A549 (cell line): Measurements from ENCODE around the gene KRT15. TPM values are rescaled to one million over a fixed set of nuclear protein-coding genes. Genes with fewer than 3 reads are reported as not detected.

Source experiments
- ATAC-seq, 2 experiments: fragments of 200-7000 bp in 1 of 2; fragments of >200 bp in 1 of 2; cut with Nextera tagmentation in 1 of 2; cut with Tn5 transposase in 1 of 2; 3 replicates each; pipeline versions ENCODE4 v1.8.0 to v1.9.1; 2018 to 2020; ENCODE audit warnings: mild to moderate bottlenecking in 1 of 2, moderate library complexity in 1 of 2
- CTCF ChIA-PET: fragments of 300-600 bp; sonication (Branson Sonifier 250); formaldehyde crosslinking; extraction: SDS; loops from one replicate; lab custom pipeline; 2021; ENCODE audit warnings: antibody characterized with exemption, inconsistent platforms; lab: Yijun Ruan, JAX
- POLR2A ChIA-PET: fragments of 350-600 bp; formaldehyde crosslinking; extraction: SDS; loops from one replicate; lab custom pipeline; 2021; ENCODE audit warnings: antibody characterized with exemption, inconsistent platforms; lab: Yijun Ruan, JAX
- DNase-seq, 2 experiments: peaks; one replicate each; pipeline versions ENCODE4 v3.0.0 to v3.0.0-alpha.2; 2011 to 2016; ENCODE audit warnings: low read depth in 1 of 2, low spot score in 1 of 2
- FAIRE-seq: peaks from 2 replicates; lab custom pipeline; 2011; peaks lifted over from hg19 to GRCh38; lab: Jason Lieb, UNC
- H3K27ac ChIP-seq, 2 experiments: fragments of >200 bp; sonication (Bioruptor Twin); formaldehyde crosslinking; 3 replicates each; pipeline ENCODE4 v1.5.1; 2016 to 2017
- H3K4me1 ChIP-seq: fragments of >200 bp; sonication (Bioruptor Twin); formaldehyde crosslinking; 3 replicates; pipeline ENCODE4 v1.6.1; 2016
- H3K4me2 ChIP-seq: fragments of >200 bp; sonication (Bioruptor Twin); formaldehyde crosslinking; 3 replicates; pipeline ENCODE4 v1.6.1; 2016
- H3K4me3 ChIP-seq: fragments of >200 bp; sonication (Bioruptor Twin); formaldehyde crosslinking; 3 replicates; pipeline ENCODE4 v1.5.1; 2016
- H3K9me3 ChIP-seq: fragments of >200 bp; sonication (Bioruptor Twin); formaldehyde crosslinking; 3 replicates; pipeline ENCODE4 v1.6.1; 2016
- BHLHE40 ChIP-seq: IDR thresholded peaks from 2 replicates; pipeline ENCODE4 v1.6.1; 2012; ENCODE audit warnings: low read depth, low read length, inconsistent platforms
- CEBPB ChIP-seq, 2 experiments: fragments of >200 bp in 1 of 2; sonication (Bioruptor Twin) in 1 of 2; formaldehyde crosslinking in 1 of 2; IDR thresholded peaks; 2 replicates each; pipeline ENCODE4 v1.6.1; 2012 to 2016
- CHD2 ChIP-seq: fragments of 150-350 bp; IDR thresholded peaks from 2 replicates; pipeline ENCODE4 v1.6.1; 2014; ENCODE audit warnings: low read length; ENCODE audit not compliant: partially characterized antibody
- FOSL2 ChIP-seq, 2 experiments: fragments of 450-650 bp in 1 of 2; fragments of >200 bp in 1 of 2; sonication (Bioruptor Twin) in 1 of 2; formaldehyde crosslinking; IDR thresholded peaks; 2 replicates each; pipeline versions ENCODE4 v1.5.0 to v1.6.1; 2016 to 2020; ENCODE audit warnings: mild to moderate bottlenecking in 1 of 2, moderate library complexity in 1 of 2
- HDAC2 ChIP-seq: fragments of 200-600 bp; sonication (generic); IDR thresholded peaks from 2 replicates; pipeline ENCODE4 v1.6.1; 2016
- HOXA7 ChIP-seq: fragments of 250-450 bp; sonication (Bioruptor Pico); IDR thresholded peaks from 2 replicates; pipeline ENCODE4 v1.5.0; 2020; ENCODE audit warnings: mild to moderate bottlenecking, moderate library complexity
- JUN ChIP-seq, 2 experiments: fragments of >200 bp; sonication (Bioruptor Twin); formaldehyde crosslinking; IDR thresholded peaks; 2 replicates in 1 of 2; 3 replicates in 1 of 2; pipeline ENCODE4 v1.6.1; 2016 to 2017
- JUNB ChIP-seq: fragments of >200 bp; sonication (Bioruptor Twin); formaldehyde crosslinking; IDR thresholded peaks from 2 replicates; pipeline ENCODE4 v1.6.1; 2016
- POLR2AphosphoS2 ChIP-seq: conservative IDR thresholded peaks from 2 replicates; pipeline ENCODE4 v1.6.1; 2012; ENCODE audit warnings: low read length, improper control_type of control experiment, inconsistent platforms
- RFX5 ChIP-seq: fragments of 450-650 bp; IDR thresholded peaks from 2 replicates; pipeline ENCODE4 v1.7.1; 2014; ENCODE audit warnings: antibody characterized with exemption, mild to moderate bottlenecking, moderate library complexity
- TP53 ChIP-seq: fragments of 250-450 bp; sonication (Bioruptor Pico); IDR thresholded peaks from 2 replicates; pipeline ENCODE4 v1.5.0; 2021; ENCODE audit warnings: mild to moderate bottlenecking, moderate library complexity
- ZFP36 ChIP-seq: fragments of 450-650 bp; IDR thresholded peaks from 2 replicates; pipeline ENCODE4 v1.6.1; 2014; ENCODE audit warnings: borderline replicate concordance; ENCODE audit not compliant: partially characterized antibody
- WGBS: methylation state at CpG from one replicate; pipeline ENCODE4 v1.1.6; 2017; ENCODE audit errors: missing lambda C conversion rate; 5-methylcytosine and 5-hydroxymethylcytosine counted together
- polyA plus RNA-seq, 4 experiments: library from polyadenylated mRNA; depleted of rRNA in 3 of 4; stranded (reverse); fragments of >200 nt; fragmentation: RNase III in 1 of 4; extraction: RNeasy Plus Mini Kit Qiagen cat#74134 plus additional on column Dnase treatment in 1 of 4; gene quantifications; 2 replicates in 3 of 4; 3 replicates in 1 of 4; pipeline ENCODE4 v1.2.3, GENCODE V29; 2011 to 2017
- TF ChIP-seq, protein P1 (sequence below): IDR thresholded peaks from 2 replicates; pipeline ENCODE4 v1.6.1; 2012
- TF ChIP-seq, protein P2 (sequence below): fragments of 150-350 bp; IDR thresholded peaks from 2 replicates; pipeline ENCODE4 v1.6.1; 2014; ENCODE audit warnings: low read depth, mild to moderate bottlenecking, low read length
- TF ChIP-seq, protein P3 (sequence below): fragments of >200 bp; sonication (Bioruptor Twin); formaldehyde crosslinking; IDR thresholded peaks from 2 replicates; pipeline ENCODE4 v1.6.1; 2016
- TF ChIP-seq, protein P4 (sequence below): fragments of >200 bp; sonication (Bioruptor Twin); formaldehyde crosslinking; IDR thresholded peaks from 3 replicates; pipeline ENCODE4 v1.6.1; 2016
- TF ChIP-seq, protein P5 (sequence below): fragments of 250-450 bp; sonication (Bioruptor Pico); IDR thresholded peaks from 2 replicates; pipeline ENCODE4 v1.5.0; 2021; ENCODE audit warnings: mild to moderate bottlenecking, moderate library complexity, borderline replicate concordance

The KRT15 gene
- polyA plus RNA-seq, 2 of the 4 experiments (the other 2 are of a cell fraction) = 0.62 to 2.1 TPM

DNA sequence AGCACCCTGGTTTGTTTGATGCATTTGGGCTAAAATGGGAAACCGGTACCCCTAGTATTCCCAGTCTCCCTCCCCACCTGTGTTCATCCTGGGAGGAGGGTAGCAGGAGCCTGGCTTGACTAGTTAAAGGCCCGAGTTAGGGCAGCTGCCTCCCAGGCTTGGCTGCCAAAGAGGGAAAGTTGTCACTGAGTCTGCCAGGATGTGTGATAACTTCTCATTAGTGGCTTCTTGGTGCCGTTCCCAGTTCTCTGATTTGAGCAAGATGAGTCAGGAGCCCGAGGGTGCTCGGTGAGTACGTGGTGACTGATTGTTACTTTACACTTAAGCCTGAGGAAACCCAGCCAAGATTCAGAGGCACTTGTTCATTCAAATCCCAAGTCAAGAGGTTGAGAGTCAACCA lies 54.0 kb downstream of the KRT15 start:
- ATAC-seq (peak; percentile 76 to 77; a peak in 5 of 6 replicates), DNase-seq (peak; percentile 50 to 79), FAIRE-seq (no peak)
- TF ChIP-seq, protein P1, sequence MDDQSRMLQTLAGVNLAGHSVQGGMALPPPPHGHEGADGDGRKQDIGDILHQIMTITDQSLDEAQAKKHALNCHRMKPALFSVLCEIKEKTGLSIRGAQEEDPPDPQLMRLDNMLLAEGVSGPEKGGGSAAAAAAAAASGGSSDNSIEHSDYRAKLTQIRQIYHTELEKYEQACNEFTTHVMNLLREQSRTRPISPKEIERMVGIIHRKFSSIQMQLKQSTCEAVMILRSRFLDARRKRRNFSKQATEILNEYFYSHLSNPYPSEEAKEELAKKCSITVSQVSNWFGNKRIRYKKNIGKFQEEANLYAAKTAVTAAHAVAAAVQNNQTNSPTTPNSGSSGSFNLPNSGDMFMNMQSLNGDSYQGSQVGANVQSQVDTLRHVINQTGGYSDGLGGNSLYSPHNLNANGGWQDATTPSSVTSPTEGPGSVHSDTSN = no peak
- TF ChIP-seq, protein P2, sequence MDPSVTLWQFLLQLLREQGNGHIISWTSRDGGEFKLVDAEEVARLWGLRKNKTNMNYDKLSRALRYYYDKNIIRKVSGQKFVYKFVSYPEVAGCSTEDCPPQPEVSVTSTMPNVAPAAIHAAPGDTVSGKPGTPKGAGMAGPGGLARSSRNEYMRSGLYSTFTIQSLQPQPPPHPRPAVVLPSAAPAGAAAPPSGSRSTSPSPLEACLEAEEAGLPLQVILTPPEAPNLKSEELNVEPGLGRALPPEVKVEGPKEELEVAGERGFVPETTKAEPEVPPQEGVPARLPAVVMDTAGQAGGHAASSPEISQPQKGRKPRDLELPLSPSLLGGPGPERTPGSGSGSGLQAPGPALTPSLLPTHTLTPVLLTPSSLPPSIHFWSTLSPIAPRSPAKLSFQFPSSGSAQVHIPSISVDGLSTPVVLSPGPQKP = no peak
- TF ChIP-seq CEBPB (IDR thresholded peaks at IDR 0.05) (no peak), JUNB (0 out of 2 replicates have a peak, but pooled peaks have one; percentile 21), JUN (IDR thresholded peaks at IDR 0.05) (no peak), FOSL2 (IDR thresholded peaks at IDR 0.05) (no peak), FOSL2 (CRISPR knock-in tag; IDR thresholded peaks at IDR 0.05) (peak; percentile 18; the same call in 1 of the 2 replicates), ZFP36 (no peak), BHLHE40 (no peak)
- TF ChIP-seq, protein P3, sequence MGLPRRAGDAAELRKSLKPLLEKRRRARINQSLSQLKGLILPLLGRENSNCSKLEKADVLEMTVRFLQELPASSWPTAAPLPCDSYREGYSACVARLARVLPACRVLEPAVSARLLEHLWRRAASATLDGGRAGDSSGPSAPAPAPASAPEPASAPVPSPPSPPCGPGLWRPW = no peak
- H3K4me1 ChIP-seq = peaks cover 13% of the 10 kb centered on the region
- WGBS = 2% methylated on average over 6 of the region's 6 CpGs
- peak overlapping the region; percentile 27 for H3K4me2 ChIP-seq
- H3K4me3 ChIP-seq = no peak overlapping the region
- no peak overlapping the region for H3K27ac ChIP-seq
- ChIA-PET POLR2A (no interaction called here), CTCF (interaction anchor here (1.3 to 3.7 kb wide), 4 partner anchors 13 to 184 kb away, joined by 3 to 13 read pairs (median 7); partner anchors contain the start of gene KRT38)
- peaks cover 19% of the 10 kb centered on the region; the same call in 2 of the 3 replicates for H3K9me3 ChIP-seq

DNA sequence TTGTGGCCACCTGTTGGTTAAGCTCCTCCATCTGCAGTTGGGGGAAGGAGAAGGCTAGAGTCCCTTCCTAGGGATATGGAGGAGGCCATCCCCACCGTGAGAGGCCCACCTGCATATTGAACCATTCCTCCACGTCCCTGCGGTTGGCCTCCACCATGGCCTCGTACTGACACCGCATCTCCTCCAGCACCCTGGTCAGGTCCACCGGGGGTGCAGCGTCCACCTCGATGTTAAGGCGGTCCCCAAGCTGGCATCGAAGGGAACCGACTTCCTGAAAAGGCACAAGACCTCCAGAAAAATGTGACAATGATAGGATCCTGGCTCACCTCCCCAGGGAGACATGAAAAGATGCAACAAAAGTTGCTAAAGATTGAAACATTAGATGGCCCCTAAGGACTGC lies 54.5 kb downstream of the KRT15 start:
- no peak for DNase-seq
- no peak for ATAC-seq
- WGBS = 93% methylated on average over 11 of the region's 11 CpGs
- FAIRE-seq = no peak
- Histone ChIP-seq H3K27ac (no peak overlapping the region), H3K4me1 (peaks cover 13% of the 10 kb centered on the region), H3K9me3 (peaks cover 19% of the 10 kb centered on the region; the same call in 2 of the 3 replicates)
- CTCF ChIA-PET = interaction anchor here (0.7 to 3.7 kb wide), 7 partner anchors 12 to 203 kb away, joined by 3 to 13 read pairs (median 5); partner anchors contain the start of gene KRT38
- TF ChIP-seq TP53 = no peak
- TF ChIP-seq, protein P4, sequence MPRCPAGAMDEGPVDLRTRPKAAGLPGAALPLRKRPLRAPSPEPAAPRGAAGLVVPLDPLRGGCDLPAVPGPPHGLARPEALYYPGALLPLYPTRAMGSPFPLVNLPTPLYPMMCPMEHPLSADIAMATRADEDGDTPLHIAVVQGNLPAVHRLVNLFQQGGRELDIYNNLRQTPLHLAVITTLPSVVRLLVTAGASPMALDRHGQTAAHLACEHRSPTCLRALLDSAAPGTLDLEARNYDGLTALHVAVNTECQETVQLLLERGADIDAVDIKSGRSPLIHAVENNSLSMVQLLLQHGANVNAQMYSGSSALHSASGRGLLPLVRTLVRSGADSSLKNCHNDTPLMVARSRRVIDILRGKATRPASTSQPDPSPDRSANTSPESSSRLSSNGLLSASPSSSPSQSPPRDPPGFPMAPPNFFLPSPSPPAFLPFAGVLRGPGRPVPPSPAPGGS = no peak
- TF ChIP-seq HOXA7 (CRISPR knock-in tag) = no peak
- TF ChIP-seq, protein P2 = no peak
- TF ChIP-seq CHD2 = no peak
- TF ChIP-seq, protein P1 = no peak
- TF ChIP-seq RFX5 = no peak
- TF ChIP-seq, all 56 proteins: peak for 0
- Histone ChIP-seq H3K4me2 (peak overlapping the region; percentile 27; the same call in 2 of the 3 replicates), H3K4me3 (no peak overlapping the region)
- POLR2A ChIA-PET = no interaction called here

DNA sequence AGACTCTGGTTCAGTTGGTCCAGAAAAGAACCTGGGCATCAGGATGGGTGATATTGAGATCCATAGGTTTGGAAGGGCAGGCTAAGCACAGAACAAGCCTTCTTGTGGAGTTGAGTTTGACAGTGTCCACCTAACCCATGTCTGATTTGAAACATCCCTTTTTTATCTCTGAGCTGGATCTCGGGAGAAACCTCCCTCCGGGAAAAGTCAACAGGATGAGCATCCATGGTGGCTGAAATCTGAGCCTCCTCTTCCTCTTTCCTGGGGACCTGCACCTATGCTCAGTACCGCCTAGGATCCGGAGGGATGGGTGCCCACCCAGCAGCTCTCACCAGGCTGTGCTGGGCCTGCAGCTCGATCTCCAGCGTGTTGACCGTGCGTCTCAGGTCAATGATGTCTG lies 54.9 kb downstream of the KRT15 start:
- WGBS = 91% methylated on average over 8 of the region's 8 CpGs
- Histone ChIP-seq H3K9me3 (peaks cover 17% of the 10 kb centered on the region; the same call in 2 of the 3 replicates), H3K4me3 (no peak overlapping the region), H3K4me2 (no peak overlapping the region), H3K4me1 (peaks cover 13% of the 10 kb centered on the region), H3K27ac (no peak overlapping the region)
- TF ChIP-seq, protein P5, sequence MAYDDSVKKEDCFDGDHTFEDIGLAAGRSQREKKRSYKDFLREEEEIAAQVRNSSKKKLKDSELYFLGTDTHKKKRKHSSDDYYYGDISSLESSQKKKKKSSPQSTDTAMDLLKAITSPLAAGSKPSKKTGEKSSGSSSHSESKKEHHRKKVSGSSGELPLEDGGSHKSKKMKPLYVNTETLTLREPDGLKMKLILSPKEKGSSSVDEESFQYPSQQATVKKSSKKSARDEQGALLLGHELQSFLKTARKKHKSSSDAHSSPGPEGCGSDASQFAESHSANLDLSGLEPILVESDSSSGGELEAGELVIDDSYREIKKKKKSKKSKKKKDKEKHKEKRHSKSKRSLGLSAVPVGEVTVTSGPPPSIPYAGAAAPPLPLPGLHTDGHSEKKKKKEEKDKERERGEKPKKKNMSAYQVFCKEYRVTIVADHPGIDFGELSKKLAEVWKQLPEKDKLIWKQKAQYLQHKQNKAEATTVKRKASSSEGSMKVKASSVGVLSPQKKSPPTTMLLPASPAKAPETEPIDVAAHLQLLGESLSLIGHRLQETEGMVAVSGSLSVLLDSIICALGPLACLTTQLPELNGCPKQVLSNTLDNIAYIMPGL (CRISPR knock-in tag) = no peak
- TF ChIP-seq HDAC2 (no peak), POLR2AphosphoS2 (no peak)
- POLR2A ChIA-PET = no interaction called here
- DNase-seq (no peak), ATAC-seq (no peak), FAIRE-seq (no peak)
- CTCF ChIA-PET = interaction anchor here (0.7 to 3.7 kb wide), 7 partner anchors 12 to 204 kb away, joined by 3 to 13 read pairs (median 5); partner anchors contain the start of gene KRT38
